ENCODE measurements around the gene SMAD3.

DNA sequence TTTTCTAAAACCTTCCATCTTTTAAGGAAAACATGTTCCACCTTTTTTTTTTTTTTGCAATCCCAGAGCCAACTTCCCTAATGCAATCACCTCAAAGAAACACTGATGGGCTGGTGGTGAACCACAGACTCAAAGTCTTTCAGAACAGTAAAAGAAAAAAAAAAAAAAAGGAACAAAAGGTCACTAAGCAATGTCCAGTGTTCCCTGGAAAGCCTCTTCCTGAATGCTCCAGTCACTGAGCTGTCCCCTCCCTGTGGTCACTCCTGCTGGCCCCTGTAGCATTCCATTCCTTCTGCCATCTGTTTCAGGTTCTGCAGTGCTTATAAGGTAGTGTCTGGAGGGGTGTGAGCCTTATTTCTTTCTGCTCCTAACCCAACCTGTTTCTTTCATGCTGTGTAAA lies 135.7 kb downstream of the SMAD3 start:
- TF ChIP-seq, protein P1, sequence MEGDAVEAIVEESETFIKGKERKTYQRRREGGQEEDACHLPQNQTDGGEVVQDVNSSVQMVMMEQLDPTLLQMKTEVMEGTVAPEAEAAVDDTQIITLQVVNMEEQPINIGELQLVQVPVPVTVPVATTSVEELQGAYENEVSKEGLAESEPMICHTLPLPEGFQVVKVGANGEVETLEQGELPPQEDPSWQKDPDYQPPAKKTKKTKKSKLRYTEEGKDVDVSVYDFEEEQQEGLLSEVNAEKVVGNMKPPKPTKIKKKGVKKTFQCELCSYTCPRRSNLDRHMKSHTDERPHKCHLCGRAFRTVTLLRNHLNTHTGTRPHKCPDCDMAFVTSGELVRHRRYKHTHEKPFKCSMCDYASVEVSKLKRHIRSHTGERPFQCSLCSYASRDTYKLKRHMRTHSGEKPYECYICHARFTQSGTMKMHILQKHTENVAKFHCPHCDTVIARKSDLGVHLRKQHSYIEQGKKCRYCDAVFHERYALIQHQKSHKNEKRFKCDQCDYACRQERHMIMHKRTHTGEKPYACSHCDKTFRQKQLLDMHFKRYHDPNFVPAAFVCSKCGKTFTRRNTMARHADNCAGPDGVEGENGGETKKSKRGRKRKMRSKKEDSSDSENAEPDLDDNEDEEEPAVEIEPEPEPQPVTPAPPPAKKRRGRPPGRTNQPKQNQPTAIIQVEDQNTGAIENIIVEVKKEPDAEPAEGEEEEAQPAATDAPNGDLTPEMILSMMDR (IDR thresholded peaks at IDR 0.05; ENCODE audit: borderline replicate concordance, extremely low read depth, low read length, poor library complexity, severe bottlenecking): no peak
- no peak for TF ChIP-seq EZH2 (IDR thresholded peaks at IDR 0.05; ENCODE audit: borderline replicate concordance, low read depth, low read length, severe bottlenecking)
